Liver (tissue), 9 donors: Measurements from ENCODE around the gene KLC4. TPM values are rescaled to one million over a fixed set of nuclear protein-coding genes. Genes with fewer than 3 reads are reported as not detected.
A peak's percentile ranks its signal among the peaks of the same experiment; 100 is the strongest.

Experiments
- DNase-seq: peaks from one replicate; pipeline ENCODE4 v3.0.0-alpha.2; 2017; ENCODE audit warnings: low spot score
- H3K27ac ChIP-seq, 2 donors: one replicate each; pipeline ENCODE4 v1.7.0; 2013; ENCODE audit warnings: inconsistent platforms in 2 of 2, low read length in 2 of 2, control low read depth in 1 of 2, low read depth in 1 of 2, mild to moderate bottlenecking in 1 of 2
- H3K27me3 ChIP-seq, 4 donors: one replicate each; pipeline versions ENCODE4 v1.6.1 to v1.7.0; 2013; ENCODE audit warnings: low read length in 3 of 4, inconsistent platforms in 1 of 4, mild to moderate bottlenecking in 1 of 4, moderate library complexity in 1 of 4; ENCODE audit not compliant: control insufficient read depth in 4 of 4, insufficient read depth in 4 of 4
- H3K36me3 ChIP-seq, 4 donors: one replicate each; pipeline versions ENCODE4 v1.6.1 to v1.7.0; 2013; ENCODE audit warnings: low read length in 3 of 4, mild to moderate bottlenecking in 3 of 4, low read depth in 1 of 4, moderate library complexity in 1 of 4; ENCODE audit not compliant: control insufficient read depth in 4 of 4, insufficient read depth in 3 of 4
- H3K4me1 ChIP-seq, 4 donors: one replicate each; pipeline versions ENCODE4 v1.6.1 to v1.7.0; 2013; ENCODE audit warnings: low read length in 3 of 4, mild to moderate bottlenecking in 3 of 4, moderate library complexity in 1 of 4; ENCODE audit not compliant: control insufficient read depth in 4 of 4, insufficient read depth in 4 of 4
- H3K4me3 ChIP-seq, 3 donors: one replicate each; pipeline versions ENCODE4 v1.6.1 to v1.7.0; 2013; ENCODE audit warnings: low read length in 3 of 3, control low read depth in 1 of 3, low read depth in 1 of 3, mild to moderate bottlenecking in 1 of 3
- H3K9ac ChIP-seq, 2 donors: one replicate each; pipeline ENCODE4 v1.7.0; 2013; ENCODE audit warnings: low read length in 2 of 2, mild to moderate bottlenecking in 2 of 2, moderate library complexity in 2 of 2, control low read depth in 1 of 2, low read depth in 1 of 2
- H3K9me3 ChIP-seq, 4 donors: one replicate each; pipeline versions ENCODE4 v1.6.1 to v1.7.0; 2013; ENCODE audit warnings: low read length in 3 of 4; ENCODE audit not compliant: control insufficient read depth in 4 of 4
- EGR1 ChIP-seq, 2 donors: IDR thresholded peaks; 2 replicates each; pipeline ENCODE4 v1.6.1; 2016 to 2018; ENCODE audit warnings: antibody characterized with exemption in 2 of 2, low read depth in 2 of 2
- FOXA1 ChIP-seq: IDR thresholded peaks from 2 replicates; pipeline ENCODE4 v1.6.1; 2016; ENCODE audit warnings: antibody characterized with exemption
- FOXA2 ChIP-seq: IDR thresholded peaks from 2 replicates; pipeline ENCODE4 v1.6.1; 2016; ENCODE audit warnings: antibody characterized with exemption
- GABPA ChIP-seq, 2 donors: IDR thresholded peaks in 1 of 2; conservative IDR thresholded peaks in 1 of 2; 2 replicates each; pipeline ENCODE4 v1.6.1; 2016; ENCODE audit warnings: antibody characterized with exemption in 2 of 2, mild to moderate bottlenecking in 1 of 2, moderate library complexity in 1 of 2
- HNF4A ChIP-seq, 2 donors: conservative IDR thresholded peaks; 2 replicates each; pipeline ENCODE4 v1.6.1; 2016; ENCODE audit warnings: antibody characterized with exemption in 2 of 2, mild to moderate bottlenecking in 2 of 2
- HNF4G ChIP-seq: IDR thresholded peaks from 2 replicates; pipeline ENCODE4 v1.6.1; 2016; ENCODE audit warnings: antibody characterized with exemption
- JUND ChIP-seq, 2 donors: IDR thresholded peaks; 2 replicates each; pipeline ENCODE4 v1.6.1; 2016; ENCODE audit warnings: antibody characterized with exemption in 2 of 2
- NR2F2 ChIP-seq: IDR thresholded peaks from 2 replicates; pipeline ENCODE4 v1.6.1; 2016; ENCODE audit warnings: antibody characterized with exemption
- RAD21 ChIP-seq, 2 donors: IDR thresholded peaks; 2 replicates each; pipeline ENCODE4 v1.6.1; 2016; ENCODE audit warnings: antibody characterized with exemption in 2 of 2, mild to moderate bottlenecking in 2 of 2
- REST ChIP-seq: IDR thresholded peaks from 2 replicates; pipeline ENCODE4 v1.6.1; 2016; ENCODE audit warnings: antibody characterized with exemption, mild to moderate bottlenecking
- RXRA ChIP-seq, 2 donors: IDR thresholded peaks; 2 replicates each; pipeline ENCODE4 v1.6.1; 2017 to 2018; ENCODE audit warnings: antibody characterized with exemption in 2 of 2, mild to moderate bottlenecking in 1 of 2
- SP1 ChIP-seq: IDR thresholded peaks from 2 replicates; pipeline ENCODE4 v1.6.1; 2018; ENCODE audit warnings: antibody characterized with exemption, mild to moderate bottlenecking
- TAF1 ChIP-seq: conservative IDR thresholded peaks from 2 replicates; pipeline ENCODE4 v1.6.1; 2016; ENCODE audit warnings: antibody characterized with exemption, mild to moderate bottlenecking
- YY1 ChIP-seq: IDR thresholded peaks from 2 replicates; pipeline ENCODE4 v1.6.1; 2016; ENCODE audit warnings: antibody characterized with exemption, mild to moderate bottlenecking
- WGBS: extraction: QIAGEN DNeasy Blood & Tissue Kit; methylation state at CpG from one replicate; pipeline ENCODE4 v1.1.7; 2013; 5-methylcytosine and 5-hydroxymethylcytosine counted together
- polyA plus RNA-seq, 2 donors: library from polyadenylated mRNA; stranded (reverse) in 1 of 2; unstranded in 1 of 2; fragments of 200-250 nt in 1 of 2; fragments of >200 nt in 1 of 2; fragmentation: Nextera tagmentation in 1 of 2; extraction: Ambion mirVana in 1 of 2; gene quantifications; one replicate each; pipeline versions ENCODE4 v1.2.1 to v1.2.3, GENCODE V29; 2013 to 2015
- total RNA-seq, 2 donors: library from RNA; depleted of rRNA; stranded (reverse); fragments of >200 nt; gene quantifications; one replicate each; pipeline ENCODE4 v1.2.3, GENCODE V29; 2014
- TF ChIP-seq, protein P1 (sequence below): IDR thresholded peaks from 2 replicates; pipeline ENCODE4 v1.6.1; 2016; ENCODE audit warnings: antibody characterized with exemption
- TF ChIP-seq, protein P2 (sequence below): fragments of 150-350 bp; IDR thresholded peaks from 2 replicates; pipeline ENCODE4 v1.5.1; 2017; ENCODE audit warnings: improper control_type of control experiment, low read depth, low read length; ENCODE audit not compliant: missing input control
- TF ChIP-seq, protein P3 (sequence below): IDR thresholded peaks from 2 replicates; pipeline ENCODE4 v1.6.1; 2016; ENCODE audit warnings: antibody characterized with exemption
- TF ChIP-seq, protein P4 (sequence below): IDR thresholded peaks from 2 replicates; pipeline ENCODE4 v1.6.1; 2016; ENCODE audit warnings: antibody characterized with exemption
- donor health status: healthy.
- donor health status: healthy.
- donor health status: healthy.
- donor health status: healthy.
- donor health status: healthy.

The KLC4 gene
- total RNA-seq, result 10 to 100 TPM; 33.2 to 97.0 TPM
- polyA plus RNA-seq, result 10 to 100 TPM; 44.4 to 47.4 TPM

DNA sequence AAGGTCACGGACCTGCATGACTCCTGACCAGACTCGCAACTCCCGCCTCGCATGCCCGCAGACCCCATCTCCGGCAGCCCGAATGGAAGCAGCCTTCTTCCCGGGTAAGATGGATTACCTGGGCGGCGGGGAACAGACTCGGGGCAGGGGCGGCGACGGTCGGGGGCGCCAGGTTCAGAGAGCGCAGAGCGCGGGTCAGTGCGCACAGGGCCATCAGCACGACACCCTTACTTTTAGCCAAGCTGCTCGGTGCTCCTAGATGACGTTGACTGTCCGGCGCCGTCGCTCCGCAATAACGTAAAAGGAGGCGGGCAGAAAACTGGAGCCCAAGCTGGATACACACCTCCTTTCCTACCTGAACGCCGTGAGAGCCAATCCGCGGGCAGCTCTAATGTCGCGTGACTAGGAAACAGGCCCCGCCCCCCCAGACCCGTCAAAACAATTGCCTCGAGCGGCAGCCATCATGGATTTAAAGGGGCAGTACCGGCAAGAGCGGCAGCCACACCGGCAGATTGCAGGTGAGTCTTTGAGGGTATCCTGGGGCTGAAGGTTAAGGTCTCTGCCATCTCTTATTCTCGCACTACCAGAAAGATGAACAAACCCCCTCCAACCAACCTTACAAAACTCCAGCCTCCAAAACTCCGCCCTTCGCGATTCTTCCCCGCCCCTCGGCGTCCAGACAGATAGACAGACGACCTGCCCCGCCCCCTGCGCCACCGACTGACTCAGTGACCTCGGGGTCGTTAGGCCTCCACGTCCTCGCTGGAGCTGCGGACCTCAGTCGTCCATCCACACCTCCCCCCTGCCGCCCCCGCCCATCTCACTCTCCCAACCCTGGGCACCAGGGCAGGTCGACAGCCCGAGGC lies at the start of gene KLC4, which contains the start of gene MRPL2:
Gene KLC4 (plus strand): TSS at position 464 of the 866 bp plus-strand sequence. CDS start 1,705 bp downstream, outside the sequence.
Gene MRPL2 (minus strand): TSS at position 267 of the 866 bp plus-strand sequence. CDS start 53 bp downstream, at position 214.
- H3K4me3 ChIP-seq, result peak within 1 kb of the TSS; percentile 91 to 97 (median 92)
- peak within 1 kb of the TSS; percentile 83 to 89 for H3K27ac ChIP-seq
- peak; percentile 100 for DNase-seq
- under 1% methylated on average over 64 of the region's 64 CpGs for WGBS
- H3K36me3 ChIP-seq, result peaks cover 2 to 21% (median 12%) of the 10 kb centered on the region in 4 donors
- H3K4me1 ChIP-seq, result peaks cover 0 to 43% (median 33%) of the 10 kb centered on the region in 4 donors
- no peaks in the 10 kb centered on the region for H3K27me3 ChIP-seq
- TF ChIP-seq EGR1 (IDR thresholded peaks at IDR 0.05; ENCODE audit: low read depth in 2 of 2), result peak; percentile 77 to 80
- peak; percentile 35 to 53 for TF ChIP-seq RXRA (IDR thresholded peaks at IDR 0.05)
- TF ChIP-seq NR2F2, result peak; percentile 66
- peak; percentile 88 to 89 for TF ChIP-seq HNF4A (conservative IDR thresholded peaks at IDR 0.05)
- TF ChIP-seq TAF1, result no peak
- peak; percentile 19 for TF ChIP-seq REST
- TF ChIP-seq, protein P1, sequence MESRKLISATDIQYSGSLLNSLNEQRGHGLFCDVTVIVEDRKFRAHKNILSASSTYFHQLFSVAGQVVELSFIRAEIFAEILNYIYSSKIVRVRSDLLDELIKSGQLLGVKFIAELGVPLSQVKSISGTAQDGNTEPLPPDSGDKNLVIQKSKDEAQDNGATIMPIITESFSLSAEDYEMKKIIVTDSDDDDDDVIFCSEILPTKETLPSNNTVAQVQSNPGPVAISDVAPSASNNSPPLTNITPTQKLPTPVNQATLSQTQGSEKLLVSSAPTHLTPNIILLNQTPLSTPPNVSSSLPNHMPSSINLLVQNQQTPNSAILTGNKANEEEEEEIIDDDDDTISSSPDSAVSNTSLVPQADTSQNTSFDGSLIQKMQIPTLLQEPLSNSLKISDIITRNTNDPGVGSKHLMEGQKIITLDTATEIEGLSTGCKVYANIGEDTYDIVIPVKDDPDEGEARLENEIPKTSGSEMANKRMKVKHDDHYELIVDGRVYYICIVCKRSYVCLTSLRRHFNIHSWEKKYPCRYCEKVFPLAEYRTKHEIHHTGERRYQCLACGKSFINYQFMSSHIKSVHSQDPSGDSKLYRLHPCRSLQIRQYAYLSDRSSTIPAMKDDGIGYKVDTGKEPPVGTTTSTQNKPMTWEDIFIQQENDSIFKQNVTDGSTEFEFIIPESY, result peak; percentile 81
- TF ChIP-seq FOXA2, result no peak
- peak in 1 of 2 donors; percentile 11 for TF ChIP-seq JUND (IDR thresholded peaks at IDR 0.05)
- TF ChIP-seq SP1, result peak; percentile 75
- TF ChIP-seq FOXA1, result no peak
- TF ChIP-seq, protein P2, sequence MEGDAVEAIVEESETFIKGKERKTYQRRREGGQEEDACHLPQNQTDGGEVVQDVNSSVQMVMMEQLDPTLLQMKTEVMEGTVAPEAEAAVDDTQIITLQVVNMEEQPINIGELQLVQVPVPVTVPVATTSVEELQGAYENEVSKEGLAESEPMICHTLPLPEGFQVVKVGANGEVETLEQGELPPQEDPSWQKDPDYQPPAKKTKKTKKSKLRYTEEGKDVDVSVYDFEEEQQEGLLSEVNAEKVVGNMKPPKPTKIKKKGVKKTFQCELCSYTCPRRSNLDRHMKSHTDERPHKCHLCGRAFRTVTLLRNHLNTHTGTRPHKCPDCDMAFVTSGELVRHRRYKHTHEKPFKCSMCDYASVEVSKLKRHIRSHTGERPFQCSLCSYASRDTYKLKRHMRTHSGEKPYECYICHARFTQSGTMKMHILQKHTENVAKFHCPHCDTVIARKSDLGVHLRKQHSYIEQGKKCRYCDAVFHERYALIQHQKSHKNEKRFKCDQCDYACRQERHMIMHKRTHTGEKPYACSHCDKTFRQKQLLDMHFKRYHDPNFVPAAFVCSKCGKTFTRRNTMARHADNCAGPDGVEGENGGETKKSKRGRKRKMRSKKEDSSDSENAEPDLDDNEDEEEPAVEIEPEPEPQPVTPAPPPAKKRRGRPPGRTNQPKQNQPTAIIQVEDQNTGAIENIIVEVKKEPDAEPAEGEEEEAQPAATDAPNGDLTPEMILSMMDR, result no peak
- peak in 1 of 2 donors; percentile 12 for TF ChIP-seq RAD21 (IDR thresholded peaks at IDR 0.05)
- TF ChIP-seq, protein P3, sequence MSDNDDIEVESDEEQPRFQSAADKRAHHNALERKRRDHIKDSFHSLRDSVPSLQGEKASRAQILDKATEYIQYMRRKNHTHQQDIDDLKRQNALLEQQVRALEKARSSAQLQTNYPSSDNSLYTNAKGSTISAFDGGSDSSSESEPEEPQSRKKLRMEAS, result peak; percentile 90
- TF ChIP-seq HNF4G, result peak; percentile 64
- peak in 1 of 2 donors; percentile 75 for TF ChIP-seq GABPA (IDR thresholded peaks at IDR 0.05 in 1 of 2, conservative IDR thresholded peaks at IDR 0.05 in 1 of 2)
- TF ChIP-seq, protein P4, sequence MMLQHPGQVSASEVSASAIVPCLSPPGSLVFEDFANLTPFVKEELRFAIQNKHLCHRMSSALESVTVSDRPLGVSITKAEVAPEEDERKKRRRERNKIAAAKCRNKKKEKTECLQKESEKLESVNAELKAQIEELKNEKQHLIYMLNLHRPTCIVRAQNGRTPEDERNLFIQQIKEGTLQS, result no peak
- TF ChIP-seq YY1, result peak; percentile 99
- no peaks in the 10 kb centered on the region for H3K9me3 ChIP-seq
- peak within 1 kb of the TSS; percentile 91 to 92 for H3K9ac ChIP-seq
